Skeletal muscle tissue (tissue), 4 donors: ENCODE measurements around the gene IL16. TPM values are rescaled to one million over a fixed set of nuclear protein-coding genes. Genes with fewer than 3 reads are reported as not detected.

Experiments used
- H3K27ac ChIP-seq: one replicate; pipeline ENCODE4 v1.7.0; 2013; ENCODE audit warnings: mild to moderate bottlenecking, low read depth, low read length, inconsistent platforms
- H3K27me3 ChIP-seq, 3 donors: one replicate each; pipeline ENCODE4 v1.7.0; 2013; ENCODE audit warnings: low read length in 3 of 3; ENCODE audit not compliant: control insufficient read depth in 3 of 3, insufficient read depth in 3 of 3
- H3K36me3 ChIP-seq, 3 donors: one replicate each; pipeline ENCODE4 v1.7.0; 2013; ENCODE audit warnings: low read length in 3 of 3; ENCODE audit not compliant: control insufficient read depth in 3 of 3, insufficient read depth in 3 of 3
- H3K4me1 ChIP-seq, 3 donors: one replicate each; pipeline ENCODE4 v1.7.0; 2013; ENCODE audit warnings: low read length in 3 of 3, mild to moderate bottlenecking in 3 of 3; ENCODE audit not compliant: control insufficient read depth in 3 of 3, insufficient read depth in 3 of 3
- H3K4me3 ChIP-seq, 3 donors: one replicate each; pipeline ENCODE4 v1.7.0; 2013; ENCODE audit warnings: low read length in 3 of 3
- H3K9ac ChIP-seq, 3 donors: one replicate each; pipeline ENCODE4 v1.7.0; 2013; ENCODE audit warnings: low read length in 3 of 3, mild to moderate bottlenecking in 3 of 3, moderate library complexity in 2 of 3, low read depth in 1 of 3
- H3K9me3 ChIP-seq, 3 donors: one replicate each; pipeline ENCODE4 v1.7.0; 2013; ENCODE audit warnings: low read length in 3 of 3; ENCODE audit not compliant: control insufficient read depth in 3 of 3
- total RNA-seq: library from RNA; depleted of rRNA; stranded (reverse); fragments of >200 nt; gene quantifications from one replicate; pipeline ENCODE4 v1.2.3, GENCODE V29; 2014
- donor health status: Osteomylitis.

IL16 gene
- total RNA-seq, 1 donor from 2014 or later: 4.7 TPM

DNA sequence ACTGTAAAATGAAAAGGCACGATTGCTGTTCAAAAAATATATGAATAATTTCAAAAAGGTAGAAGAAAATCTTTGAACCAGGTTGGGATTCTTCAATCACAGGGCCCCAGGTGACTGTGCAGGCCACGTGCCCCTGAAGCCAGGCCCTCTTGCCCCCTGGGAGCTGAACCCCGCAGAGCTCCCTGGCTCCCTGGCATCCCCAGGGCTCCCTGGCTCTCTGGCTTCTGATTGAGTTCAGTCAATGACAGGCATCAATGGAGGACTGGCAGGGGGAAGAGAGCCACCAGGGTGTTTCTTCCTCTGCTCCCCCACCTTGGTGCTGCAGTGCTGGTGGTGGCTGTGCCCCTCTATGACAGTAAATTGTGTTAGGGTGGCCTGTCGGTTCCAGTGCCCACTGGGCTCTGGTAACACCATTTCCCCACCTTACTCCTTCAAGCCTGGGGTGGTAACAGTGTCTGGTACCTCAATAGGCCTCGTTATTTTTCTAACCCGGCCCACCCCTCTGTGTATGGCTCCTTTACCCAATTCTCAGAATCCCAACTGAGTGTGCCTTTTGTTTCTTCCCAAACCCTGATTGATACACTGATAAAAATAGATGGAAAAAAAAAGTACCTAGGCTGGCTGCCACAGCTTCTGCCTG lies 64.6 kb downstream of the IL16 start:
- no peaks in the 10 kb centered on the region for H3K9me3 ChIP-seq
- H3K27ac ChIP-seq: no peak overlapping the region
- H3K27me3 ChIP-seq: peaks cover 0 to 6% (median 4%) of the 10 kb centered on the region in 3 donors
- peaks cover 4 to 10% (median 9%) of the 10 kb centered on the region in 3 donors for H3K4me1 ChIP-seq
- H3K9ac ChIP-seq: no peak overlapping the region
- no peaks in the 10 kb centered on the region for H3K36me3 ChIP-seq
- H3K4me3 ChIP-seq: no peak overlapping the region

GRCh38 chr15:81263477-81263876 lies 66.8 kb downstream of the IL16 start:
- peaks cover 0 to 4% (median 2%) of the 10 kb centered on the region in 3 donors for H3K27me3 ChIP-seq
- H3K4me3 ChIP-seq: no peak overlapping the region
- no peaks in the 10 kb centered on the region for H3K36me3 ChIP-seq
- no peaks in the 10 kb centered on the region for H3K9me3 ChIP-seq
- H3K9ac ChIP-seq: no peak overlapping the region
- H3K27ac ChIP-seq: no peak overlapping the region
- peaks cover 5 to 11% (median 10%) of the 10 kb centered on the region in 3 donors for H3K4me1 ChIP-seq

- H3K27ac ChIP-seq: no peak overlapping the region
- H3K9ac ChIP-seq: no peak overlapping the region
- H3K4me1 ChIP-seq: peaks cover 5 to 11% (median 10%) of the 10 kb centered on the region in 3 donors
These were observed 67.6 kb downstream of the IL16 start for GRCh38 chr15:81264072-81264857.

GRCh38 chr15:81265256-81265943 lies 68.7 kb downstream of the IL16 start:
- no peaks in the 10 kb centered on the region for H3K9me3 ChIP-seq
- no peak overlapping the region for H3K9ac ChIP-seq
- peaks cover 0 to 4% (median 4%) of the 10 kb centered on the region in 3 donors for H3K27me3 ChIP-seq
- no peak overlapping the region for H3K27ac ChIP-seq
- H3K4me3 ChIP-seq: peak overlapping the region in 1 of 3 donors; percentile 38
- H3K4me1 ChIP-seq: peaks cover 5 to 11% (median 10%) of the 10 kb centered on the region in 3 donors
- no peaks in the 10 kb centered on the region for H3K36me3 ChIP-seq

More at GRCh38 chr15:81264072-81264857, 67.6 kb downstream of the IL16 start:
- Histone ChIP-seq H3K9me3 (no peaks in the 10 kb centered on the region), H3K4me3 (no peak overlapping the region), H3K36me3 (no peaks in the 10 kb centered on the region), H3K27me3 (peaks cover 0 to 4% (median 3%) of the 10 kb centered on the region in 3 donors)

- Histone ChIP-seq H3K36me3 (no peaks in the 10 kb centered on the region), H3K9ac (no peak overlapping the region), H3K4me1 (peaks cover 5 to 11% (median 10%) of the 10 kb centered on the region in 3 donors), H3K27me3 (peaks cover 0 to 4% (median 3%) of the 10 kb centered on the region in 3 donors), H3K27ac (no peak overlapping the region), H3K9me3 (no peaks in the 10 kb centered on the region), H3K4me3 (peak overlapping the region in 1 of 3 donors; percentile 38)
These were observed 69.5 kb downstream of the IL16 start for GRCh38 chr15:81265944-81266775.

DNA sequence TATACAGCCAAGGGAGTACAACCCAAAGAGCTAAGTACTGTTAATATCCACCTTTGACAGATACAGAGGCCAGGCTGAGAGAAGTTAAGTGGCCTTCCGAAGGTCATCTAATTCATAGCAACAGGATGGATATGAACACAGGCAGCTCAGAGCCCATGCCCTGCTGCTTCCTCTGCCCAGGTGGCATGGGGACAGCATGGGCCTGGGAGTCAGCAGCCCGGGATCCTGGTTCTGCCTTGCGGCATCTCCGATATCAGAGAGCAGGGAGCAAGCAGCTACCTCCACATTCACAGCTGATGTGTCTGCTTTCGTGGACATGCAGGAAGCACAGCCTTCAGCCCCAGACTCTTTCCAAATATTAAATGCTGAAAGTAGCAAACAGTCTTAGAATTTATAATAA lies 71.7 kb downstream of the IL16 start:
- Histone ChIP-seq H3K27ac (no peak overlapping the region), H3K9ac (no peak overlapping the region), H3K4me3 (no peak overlapping the region), H3K27me3 (peaks cover 0 to 7% (median 0%) of the 10 kb centered on the region in 3 donors), H3K9me3 (no peaks in the 10 kb centered on the region), H3K4me1 (peaks cover 5 to 11% (median 10%) of the 10 kb centered on the region in 3 donors), H3K36me3 (no peaks in the 10 kb centered on the region)

- Histone ChIP-seq H3K36me3 (no peaks in the 10 kb centered on the region), H3K9ac (no peak overlapping the region), H3K4me1 (peaks cover 5 to 11% (median 10%) of the 10 kb centered on the region in 3 donors), H3K27me3 (peaks cover 0 to 7% (median 0%) of the 10 kb centered on the region in 3 donors), H3K4me3 (no peak overlapping the region), H3K27ac (no peak overlapping the region), H3K9me3 (no peaks in the 10 kb centered on the region)
These were observed 72.4 kb downstream of the IL16 start for GRCh38 chr15:81268881-81269601.

DNA sequence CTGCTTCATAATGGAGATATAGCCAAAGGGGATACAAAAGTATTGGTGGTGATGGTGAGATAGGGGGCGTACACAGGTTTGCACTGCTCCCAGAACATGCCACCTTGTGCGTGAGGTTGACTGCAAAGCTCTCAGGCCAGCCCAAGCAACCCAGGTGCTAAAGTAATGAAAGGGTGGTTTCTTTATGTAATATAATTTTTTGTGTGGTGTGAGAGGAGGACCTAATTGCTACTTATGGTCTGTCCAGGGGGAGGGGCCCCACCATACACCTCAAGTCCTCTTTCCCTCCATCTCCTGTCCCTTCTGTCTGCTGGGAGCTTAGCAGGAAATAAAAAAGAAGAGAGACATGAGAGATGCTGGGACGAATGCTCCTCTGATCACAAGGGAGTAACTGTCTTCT lies 73.5 kb downstream of the IL16 start:
- Histone ChIP-seq H3K27me3 (peaks cover 0 to 7% (median 0%) of the 10 kb centered on the region in 3 donors), H3K9me3 (no peaks in the 10 kb centered on the region), H3K27ac (no peak overlapping the region), H3K4me1 (peaks cover 5 to 11% (median 10%) of the 10 kb centered on the region in 3 donors), H3K4me3 (no peak overlapping the region), H3K36me3 (no peaks in the 10 kb centered on the region), H3K9ac (no peak overlapping the region)
